Muscle of back (tissue), 11 donors: ENCODE measurements around the gene LMX1B. TPM values are rescaled to one million over a fixed set of nuclear protein-coding genes. Genes with fewer than 3 reads are reported as not detected.

ENCODE experiments used
- DNase-seq, 3 donors: peaks; one replicate each; pipeline versions ENCODE4 v3.0.0 to v3.0.0-alpha.2; 2013
- polyA plus RNA-seq, 10 donors: library from polyadenylated mRNA; unstranded; fragments of 120-200 nt; gene quantifications; one replicate each; pipeline ENCODE4 v1.2.1, GENCODE V29; 2013; ENCODE audit not compliant: insufficient read length in 10 of 10

Gene LMX1B
- polyA plus RNA-seq, 10 donors, result 0.10 to 1.8 (median 0.25) TPM

- DNase-seq, result peak; percentile 38 to 90 (median 77)
Measured at GRCh38 chr9:126604059-126605055, 9.4 kb upstream of the LMX1B start.

- DNase-seq, result no peak
Measured at GRCh38 chr9:126605792-126606482, 7.8 kb upstream of the LMX1B start.

- DNase-seq, result no peak
Measured at GRCh38 chr9:126606483-126606870, 7.3 kb upstream of the LMX1B start.

- no peak for DNase-seq
Measured at GRCh38 chr9:126607086-126607485, 6.6 kb upstream of the LMX1B start.

GRCh38 chr9:126607731-126608130 lies 6.0 kb upstream of the LMX1B start:
- DNase-seq, result no peak

GRCh38 chr9:126608551-126608950 lies 5.2 kb upstream of the LMX1B start:
- DNase-seq, result no peak

- DNase-seq, result no peak
Measured at GRCh38 chr9:126609191-126609590, 4.5 kb upstream of the LMX1B start.

GRCh38 chr9:126609711-126610388 lies 3.9 kb upstream of the LMX1B start:
- no peak for DNase-seq

GRCh38 chr9:126611193-126611591 lies 2.5 kb upstream of the LMX1B start:
- DNase-seq, result no peak

- peak; percentile 37 to 83 (median 69) for DNase-seq
Measured at GRCh38 chr9:126611592-126612325, 2.0 kb upstream of the LMX1B start.

- DNase-seq, result no peak
Measured at GRCh38 chr9:126612326-126612812, 1.4 kb upstream of the LMX1B start.

GRCh38 chr9:126612813-126613641 lies 701 bp upstream of the LMX1B start:
- DNase-seq, result no peak

GRCh38 chr9:126614088-126614454 lies 343 bp downstream of the LMX1B start:
- no peak for DNase-seq

GRCh38 chr9:126614455-126615244 lies 922 bp downstream of the LMX1B start:
- DNase-seq, result peak in 1 of 3 donors; percentile 56

- DNase-seq, result peak in 1 of 3 donors; percentile 67
Measured at GRCh38 chr9:126615245-126615790, 1.6 kb downstream of the LMX1B start.

- no peak for DNase-seq
Measured at GRCh38 chr9:126615791-126616447, 2.2 kb downstream of the LMX1B start.

GRCh38 chr9:126616521-126616976 lies 2.8 kb downstream of the LMX1B start:
- no peak for DNase-seq

GRCh38 chr9:126617003-126617822 lies 3.5 kb downstream of the LMX1B start:
- DNase-seq, result no peak
